SH-SY5Y (cell line): ENCODE measurements around the gene HIVEP3.

Experiments used
- GATA2 ChIP-seq: IDR thresholded peaks from 2 replicates; pipeline ENCODE4 v1.6.1; 2011; ENCODE audit warnings: mild to moderate bottlenecking, low read depth, low read length
- GATA3 ChIP-seq: IDR thresholded peaks from 2 replicates; pipeline ENCODE4 v1.6.1; 2011; ENCODE audit warnings: low read depth, mild to moderate bottlenecking, low read length, moderate library complexity

DNA sequence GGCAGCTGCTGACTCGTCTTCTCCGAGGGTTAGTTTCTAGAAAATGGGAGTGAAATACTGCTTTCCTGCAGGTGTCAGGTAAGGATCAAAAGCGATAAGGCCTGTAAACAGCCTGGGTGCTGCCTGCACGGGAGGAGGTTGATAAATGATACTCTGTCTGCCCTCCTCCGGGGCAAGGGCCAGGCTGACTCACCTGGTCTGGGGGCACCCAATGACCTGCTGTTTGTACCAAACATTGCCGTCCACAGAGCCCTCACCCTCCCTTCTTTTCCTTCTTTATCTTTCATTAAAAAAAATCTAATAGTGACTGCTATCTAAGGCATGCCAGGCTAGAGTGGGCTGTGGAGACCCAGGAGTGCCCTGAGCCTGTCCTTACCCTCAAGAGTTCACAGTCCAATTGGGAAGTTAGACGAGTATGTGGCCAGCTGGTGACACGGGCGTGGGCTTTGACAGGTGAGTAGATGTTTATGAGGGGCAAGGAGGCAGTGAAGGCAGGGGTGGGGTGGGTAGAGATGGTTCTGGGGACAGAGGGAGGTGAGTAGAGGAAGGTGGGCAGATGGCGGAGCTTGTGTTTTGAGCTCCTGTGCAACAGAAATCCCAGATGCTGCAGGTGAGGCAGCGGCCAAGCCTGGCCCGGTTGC lies 450.5 kb downstream of the HIVEP3 start:
- no peak for TF ChIP-seq GATA2
- no peak for TF ChIP-seq GATA3
